GM03348 (cell line): ENCODE data around the gene ZFYVE1.
"Not testable (repeated sequence)": the region's sequence is repeated elsewhere in the genome, so short reads cannot be mapped to it uniquely, and the experiment has no call there.

Experiments
- DNase-seq: peaks from one replicate; pipeline ENCODE4 v3.0.0; 2012; ENCODE audit warnings: low spot score

ZFYVE1 gene

GRCh38 chr14:73000073-73000472 lies 26.8 kb downstream of the ZFYVE1 start:
- no peak for DNase-seq

- DNase-seq: no peak
These were observed 27.6 kb downstream of the ZFYVE1 start for GRCh38 chr14:72999316-72999715.

- DNase-seq: no peak
These were observed 28.5 kb downstream of the ZFYVE1 start for GRCh38 chr14:72998252-72998903.

GRCh38 chr14:72996916-72997315 lies 30.0 kb downstream of the ZFYVE1 start:
- DNase-seq: no peak

DNA sequence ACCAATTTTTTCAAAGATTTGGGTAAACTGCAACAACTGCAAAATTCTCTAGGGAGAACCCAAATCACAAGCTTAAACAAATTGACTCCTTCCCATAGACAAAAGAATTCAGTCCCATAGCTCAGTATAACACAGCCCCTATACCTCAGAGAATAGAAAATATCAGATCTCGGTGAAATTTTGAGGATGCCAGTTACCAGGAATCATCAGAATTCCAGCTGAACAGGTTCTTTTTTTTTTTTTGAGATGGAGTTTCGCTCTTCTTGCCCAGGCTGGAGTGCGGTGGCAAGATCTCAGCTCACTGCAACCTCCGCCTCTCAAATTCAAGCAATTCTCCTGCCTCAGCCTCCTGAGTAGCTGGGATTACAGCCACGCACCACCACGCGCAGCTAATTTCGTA lies 36.7 kb downstream of the ZFYVE1 start:
- no peak for DNase-seq

- DNase-seq: no peak
These were observed 40.0 kb downstream of the ZFYVE1 start for GRCh38 chr14:72986857-72987256.

DNA sequence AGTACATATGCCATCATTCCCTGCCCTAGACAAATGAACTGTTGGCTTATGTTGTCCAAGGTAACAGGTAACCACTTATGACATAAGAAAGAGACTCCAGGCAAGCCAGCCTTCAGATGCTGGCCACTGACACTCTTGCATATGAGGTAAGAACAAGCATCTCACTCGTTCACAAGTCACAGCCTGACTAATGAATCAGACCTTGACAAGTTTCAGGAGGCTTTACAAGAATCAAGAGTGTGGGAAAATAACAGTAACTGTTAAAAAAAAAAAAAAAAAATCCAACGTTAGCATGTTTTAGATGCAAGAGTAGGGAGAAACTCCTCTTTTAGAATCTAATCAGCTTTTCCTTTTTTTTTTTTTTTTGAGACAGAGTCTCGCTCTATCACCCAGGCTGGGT lies 40.7 kb downstream of the ZFYVE1 start:
- DNase-seq: no peak

- DNase-seq: peak; percentile 28
These were observed 44.7 kb downstream of the ZFYVE1 start for GRCh38 chr14:72982146-72982708.

DNA sequence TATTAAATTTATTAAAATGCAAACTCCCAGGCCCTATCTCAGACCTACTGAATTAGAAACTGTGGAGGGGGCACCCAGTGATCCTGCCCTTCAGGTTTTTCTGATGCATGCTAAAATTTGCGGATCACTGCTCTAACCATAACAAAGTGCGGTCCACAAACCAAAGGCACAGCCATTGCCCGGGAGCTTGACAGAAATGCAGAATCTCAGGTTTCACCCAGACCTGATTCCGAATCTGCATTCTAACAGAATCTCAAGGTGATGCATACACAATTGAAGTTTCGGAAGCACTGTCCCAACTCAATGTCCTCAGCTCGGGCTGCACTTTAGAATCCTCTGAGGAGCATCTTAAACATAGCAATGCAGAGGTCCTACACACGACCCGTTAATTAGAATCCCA lies 46.0 kb downstream of the ZFYVE1 start:
- DNase-seq: no peak

DNA sequence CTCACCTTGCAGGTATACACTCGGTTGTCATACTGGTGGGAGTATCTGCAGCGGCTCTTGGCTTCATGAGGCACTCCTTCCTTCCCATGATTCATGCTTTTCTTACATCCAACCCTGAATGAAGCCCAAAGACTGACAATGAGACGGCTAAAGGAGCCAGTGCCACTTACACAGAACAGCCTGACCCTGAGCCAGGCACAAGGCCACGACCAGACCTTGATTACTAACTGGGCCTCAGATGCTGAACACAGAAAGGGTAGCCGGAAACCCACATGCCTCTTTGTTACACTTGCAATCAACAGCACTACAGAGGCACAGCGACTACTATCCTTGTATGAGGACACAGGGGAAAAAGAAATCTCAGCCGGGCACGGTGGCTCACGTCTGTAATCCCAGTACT lies 48.0 kb downstream of the ZFYVE1 start:
- no peak for DNase-seq

DNA sequence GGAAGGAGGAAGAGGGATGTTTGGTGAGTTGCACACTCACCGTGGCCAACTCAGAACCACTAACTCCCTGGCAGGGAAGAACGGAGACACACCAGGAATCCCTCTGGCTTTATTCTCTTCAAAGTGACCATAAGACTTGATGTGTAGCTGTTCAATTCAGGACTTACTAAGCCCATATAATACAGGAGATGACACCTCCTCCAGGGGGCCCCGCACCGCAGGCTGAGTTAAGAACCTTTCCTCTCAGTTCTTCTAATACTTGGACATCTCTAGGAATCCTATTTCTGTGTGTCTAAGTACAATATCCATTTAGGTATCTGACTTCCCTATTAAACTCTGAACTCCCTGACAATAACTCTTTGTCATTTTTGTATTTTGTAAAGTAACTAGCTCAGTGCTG lies 51.1 kb downstream of the ZFYVE1 start:
- no peak for DNase-seq

GRCh38 chr14:72974661-72975060 lies 52.2 kb downstream of the ZFYVE1 start:
- no peak for DNase-seq

DNA sequence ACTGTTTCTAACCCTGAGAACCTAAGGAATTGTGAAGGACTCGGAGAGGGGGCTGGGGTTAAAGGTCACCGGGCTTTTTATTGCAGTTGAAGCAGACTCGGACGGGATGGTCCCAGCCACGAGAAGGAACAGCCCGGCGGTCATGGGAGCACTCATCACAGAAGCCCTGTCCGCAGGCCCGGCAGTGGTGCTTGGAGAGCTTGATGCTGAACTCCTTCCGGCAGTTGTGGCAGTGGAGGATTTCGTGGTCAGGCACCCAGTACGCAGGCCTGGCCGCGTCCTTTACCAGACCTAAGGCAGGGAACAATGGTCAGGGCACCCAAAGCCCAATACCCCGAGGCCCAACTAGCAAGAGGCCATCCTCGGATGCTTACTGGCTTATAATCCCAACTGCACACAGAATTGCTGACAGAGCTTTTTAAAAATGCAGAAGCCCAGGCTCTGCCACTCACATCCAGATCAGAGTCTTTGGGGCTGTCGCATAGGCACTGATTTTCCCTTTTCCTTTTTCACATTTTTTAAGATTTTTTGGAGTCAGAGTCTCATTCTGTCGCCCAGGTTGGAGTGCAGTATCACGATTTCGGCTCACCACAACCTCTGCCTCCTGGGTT lies 56.0 kb downstream of the ZFYVE1 start:
- no peak for DNase-seq

DNA sequence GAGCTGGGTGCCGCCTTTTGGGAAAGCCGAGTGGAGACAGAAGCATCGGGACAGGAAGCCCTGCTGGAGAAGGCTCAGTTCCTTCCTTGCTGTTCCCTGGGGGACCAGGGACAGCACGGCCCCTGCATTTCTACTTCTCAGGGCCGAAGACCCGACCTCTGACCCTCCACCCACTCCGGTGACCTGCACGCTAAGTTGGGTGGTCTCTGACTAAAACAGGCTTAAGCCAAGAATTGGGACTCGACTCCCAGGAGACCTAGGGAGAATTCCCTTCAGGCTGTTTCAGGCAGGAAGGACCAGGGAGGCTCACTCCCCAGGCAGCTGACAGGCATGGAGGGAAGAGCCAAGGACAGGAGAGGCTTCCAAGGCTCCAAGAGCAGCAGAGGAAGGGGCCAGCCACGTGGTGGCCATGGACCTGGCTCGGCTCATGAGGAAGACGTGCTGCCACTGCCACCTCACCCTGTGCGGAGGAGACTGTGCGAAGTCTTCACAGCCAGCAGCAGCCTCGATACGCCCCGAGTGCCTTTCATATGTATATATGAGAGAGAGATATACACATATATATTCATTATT lies 56.8 kb downstream of the ZFYVE1 start:
- no peak for DNase-seq

DNA sequence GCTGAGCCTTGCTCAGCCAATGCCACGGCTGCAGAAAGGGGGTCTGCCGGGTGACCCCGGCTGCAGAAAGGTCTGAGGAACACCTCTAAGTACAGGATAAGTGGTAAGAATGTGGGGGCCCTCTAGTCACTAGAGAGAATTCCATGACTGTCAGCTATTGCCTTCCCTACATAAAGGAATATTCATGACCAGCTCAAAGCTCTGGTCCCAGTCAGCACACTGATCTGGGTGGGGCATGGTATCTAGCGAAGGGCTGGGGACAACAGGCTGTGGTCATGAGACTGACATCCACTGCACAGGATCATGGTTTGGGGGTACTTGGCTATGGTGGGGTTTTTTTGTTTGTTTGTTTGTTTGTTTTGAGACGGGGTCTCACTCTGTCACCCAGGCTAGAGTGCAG lies 58.6 kb downstream of the ZFYVE1 start:
- no peak for DNase-seq

DNA sequence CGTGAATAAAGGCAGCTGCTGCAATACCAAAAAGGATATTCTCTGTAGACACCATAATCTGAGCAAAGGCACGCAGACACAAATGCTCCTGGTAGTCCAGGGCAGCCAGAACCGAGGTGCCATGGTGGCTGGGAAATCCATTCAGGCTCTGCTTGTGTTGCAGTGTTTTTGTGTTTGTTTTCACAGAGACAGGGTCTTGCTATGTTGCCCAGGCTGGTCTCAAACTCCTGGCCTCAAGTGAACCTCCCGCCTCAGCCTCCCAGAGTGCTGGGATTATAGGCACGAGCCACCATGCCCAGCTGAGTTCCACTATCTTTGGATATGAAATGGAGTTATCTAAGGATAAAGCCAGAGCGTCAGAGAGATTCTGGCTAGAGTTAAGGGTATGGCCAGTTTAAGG lies 60.9 kb downstream of the ZFYVE1 start:
- no peak for DNase-seq

DNA sequence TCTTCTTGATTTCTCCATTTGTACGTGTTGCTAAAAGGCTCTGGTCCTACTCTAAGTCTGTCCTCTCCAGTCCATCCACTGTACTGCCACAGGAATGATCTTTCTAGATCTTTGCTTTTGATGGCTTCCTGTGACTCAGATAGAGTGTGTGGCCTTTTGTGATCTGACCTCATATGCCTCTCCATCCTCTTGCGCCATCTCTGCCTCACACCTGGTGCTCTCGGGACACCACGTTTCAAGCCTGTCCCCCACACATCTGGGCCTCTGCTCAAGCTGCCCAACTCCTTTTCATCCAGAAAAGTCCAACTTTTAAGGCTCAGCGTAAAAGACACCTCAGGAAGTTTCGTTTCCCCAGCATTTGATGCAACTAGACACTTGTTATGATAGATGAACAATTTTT lies 61.7 kb downstream of the ZFYVE1 start:
- no peak for DNase-seq

DNA sequence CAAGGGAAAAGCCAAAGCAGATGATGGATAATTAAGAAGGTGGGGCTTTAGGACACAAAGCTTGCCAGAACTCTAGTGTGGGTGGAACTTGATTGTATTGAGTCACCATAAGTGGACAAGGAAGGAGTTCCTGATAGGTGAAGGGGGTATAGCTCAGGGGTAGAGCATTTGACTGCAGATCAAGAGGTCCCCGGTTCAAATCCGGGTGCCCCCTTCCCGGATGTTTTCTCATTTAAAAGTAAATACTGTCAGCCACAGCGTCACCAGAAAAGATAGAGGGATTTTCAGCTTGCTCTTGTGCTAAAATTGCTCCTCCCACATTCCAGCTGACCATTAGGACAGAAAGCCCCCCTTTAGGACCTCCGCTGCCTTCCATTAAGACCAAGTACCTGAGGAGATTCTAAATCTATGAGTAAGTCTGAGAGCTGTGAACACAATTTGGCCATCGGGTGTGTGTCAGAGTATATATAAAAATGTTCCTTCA lies 64.0 kb downstream of the ZFYVE1 start:
- peak; percentile 23 for DNase-seq

DNA sequence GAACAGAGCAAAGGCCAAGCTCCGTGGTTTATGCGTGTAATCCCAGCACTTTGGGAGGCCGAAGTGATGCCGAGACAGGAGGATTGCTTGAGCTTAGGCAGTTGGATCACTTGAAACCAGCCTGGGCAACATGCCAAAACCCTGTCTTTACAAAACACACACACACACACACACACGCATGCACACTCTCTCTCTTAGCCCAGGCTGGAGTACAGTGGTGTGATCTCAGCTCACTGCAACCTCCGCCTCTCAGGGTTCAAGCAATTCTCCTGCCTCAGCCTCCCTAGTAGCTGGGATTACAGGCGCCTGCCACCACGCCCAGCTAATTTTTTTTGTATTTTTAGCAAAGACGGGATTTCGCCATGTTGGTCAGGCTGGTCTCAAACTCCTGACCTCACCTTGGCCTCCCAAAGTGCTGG lies 64.6 kb downstream of the ZFYVE1 start:
- DNase-seq: not testable (repeated sequence)

DNA sequence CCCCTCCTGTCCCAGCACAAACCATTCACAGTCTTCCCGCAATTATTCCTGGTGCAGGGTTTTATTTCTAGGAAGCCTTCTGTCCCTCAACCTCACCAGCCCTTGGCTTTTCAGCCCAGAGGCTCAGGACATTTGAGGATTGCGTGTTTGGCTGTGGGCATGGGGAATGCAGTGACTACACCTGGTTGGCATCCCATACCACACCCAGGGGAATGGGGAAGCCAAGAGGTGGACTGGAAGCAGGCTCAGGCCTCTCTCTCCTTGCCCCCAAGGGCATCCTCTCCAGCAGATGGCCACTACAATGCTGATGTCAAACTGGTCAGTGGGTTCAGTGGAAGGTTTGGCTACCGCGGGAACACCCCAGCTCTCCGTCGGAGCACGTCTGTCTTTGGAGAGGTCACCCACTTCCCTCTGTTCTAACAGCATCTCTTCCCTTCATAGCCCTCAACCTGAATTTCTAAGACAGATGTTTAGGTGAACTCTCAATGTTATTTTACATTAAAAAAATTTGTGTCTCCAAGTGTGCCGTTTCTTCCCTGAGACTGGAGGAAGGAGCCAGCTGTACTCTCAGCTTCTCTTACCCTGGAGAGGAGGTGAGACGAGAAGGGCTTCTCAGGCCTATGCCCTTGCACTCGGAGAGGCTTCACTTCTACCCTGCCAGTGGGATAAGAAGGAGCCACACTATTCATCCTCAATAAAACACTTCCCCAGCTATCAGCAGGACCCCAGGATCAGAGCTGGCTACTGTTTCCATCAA lies 65.1 kb downstream of the ZFYVE1 start:
- peak; percentile 19 for DNase-seq

GRCh38 chr14:72961016-72961415 lies 65.9 kb downstream of the ZFYVE1 start:
- not testable (repeated sequence) for DNase-seq

DNA sequence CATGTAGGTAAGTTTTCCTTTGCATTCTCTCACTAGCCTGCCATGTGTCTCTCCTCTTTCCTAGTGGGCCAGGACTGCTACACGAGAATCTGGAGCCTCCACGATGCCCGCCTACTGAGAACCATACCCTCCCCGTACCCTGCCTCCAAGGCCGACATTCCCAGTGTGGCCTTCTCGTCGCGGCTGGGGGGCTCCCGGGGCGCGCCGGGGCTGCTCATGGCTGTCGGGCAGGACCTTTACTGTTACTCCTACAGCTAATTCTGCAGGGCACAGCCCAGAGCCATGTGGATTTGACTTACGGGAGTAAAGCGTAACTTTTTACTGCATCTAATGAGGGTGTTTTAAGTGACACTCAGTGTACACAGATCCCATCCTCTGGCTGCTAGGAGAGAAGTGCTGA lies 68.4 kb downstream of the ZFYVE1 start:
- no peak for DNase-seq

DNA sequence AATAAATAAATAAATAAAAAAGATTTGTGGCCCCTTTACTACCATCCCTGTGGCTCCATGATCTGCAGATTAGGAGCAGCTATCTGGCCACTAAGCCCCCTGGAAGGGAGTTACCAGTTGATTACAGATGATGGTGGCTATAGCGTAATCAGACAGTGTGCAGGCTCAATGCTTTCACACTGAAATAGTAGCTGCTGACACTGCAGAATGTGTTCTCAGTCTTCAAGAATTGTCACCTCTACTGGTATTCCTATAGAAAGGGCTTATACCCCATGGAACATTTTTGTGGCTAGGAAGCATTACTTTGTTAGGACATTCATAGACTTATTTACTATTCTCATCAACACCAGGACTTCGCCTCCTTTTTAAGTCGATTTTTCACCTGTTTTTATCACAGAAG lies 69.7 kb downstream of the ZFYVE1 start:
- no peak for DNase-seq
